GM13976 (cell line): ENCODE results near the gene SPSB1.

Experiments
- DNase-seq: peaks from one replicate; pipeline ENCODE4 v3.0.0; 2012; ENCODE audit warnings: low spot score
- in situ Hi-C: fragments of 300-500 bp; cut with MboI; formaldehyde crosslinking; loops from one replicate; pipeline ENCODE4 v1.12.0; 2022; ENCODE audit warnings: low sequenced_read_pairs, mixed read lengths, inconsistent platforms; ENCODE audit not compliant: unreplicated experiment
- TF ChIP-seq, protein P1 (sequence below): IDR thresholded peaks from 2 replicates; pipeline ENCODE4 v1.5.1; 2012; ENCODE audit warnings: borderline replicate concordance, mild to moderate bottlenecking; ENCODE audit not compliant: insufficient read depth; ENCODE audit errors: extremely low read depth, missing control alignments, control extremely low read depth

SPSB1 gene

DNA sequence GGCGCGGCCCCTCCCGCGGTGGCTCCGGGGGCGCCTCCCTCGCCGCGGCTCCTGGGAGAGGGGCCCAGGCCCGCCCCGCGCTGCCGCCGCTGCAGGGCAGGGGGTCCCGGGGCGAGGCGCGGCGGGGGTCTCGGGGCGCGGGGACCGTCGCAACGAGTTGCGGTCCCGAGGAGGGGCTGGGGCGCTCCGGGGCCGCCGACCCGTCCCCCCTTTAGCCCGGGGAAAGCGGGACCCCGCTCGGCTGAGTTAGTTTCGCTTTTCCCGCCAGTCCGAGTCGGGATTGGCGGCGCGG lies 493 bp downstream of the SPSB1 start:
- TF ChIP-seq, protein P1, sequence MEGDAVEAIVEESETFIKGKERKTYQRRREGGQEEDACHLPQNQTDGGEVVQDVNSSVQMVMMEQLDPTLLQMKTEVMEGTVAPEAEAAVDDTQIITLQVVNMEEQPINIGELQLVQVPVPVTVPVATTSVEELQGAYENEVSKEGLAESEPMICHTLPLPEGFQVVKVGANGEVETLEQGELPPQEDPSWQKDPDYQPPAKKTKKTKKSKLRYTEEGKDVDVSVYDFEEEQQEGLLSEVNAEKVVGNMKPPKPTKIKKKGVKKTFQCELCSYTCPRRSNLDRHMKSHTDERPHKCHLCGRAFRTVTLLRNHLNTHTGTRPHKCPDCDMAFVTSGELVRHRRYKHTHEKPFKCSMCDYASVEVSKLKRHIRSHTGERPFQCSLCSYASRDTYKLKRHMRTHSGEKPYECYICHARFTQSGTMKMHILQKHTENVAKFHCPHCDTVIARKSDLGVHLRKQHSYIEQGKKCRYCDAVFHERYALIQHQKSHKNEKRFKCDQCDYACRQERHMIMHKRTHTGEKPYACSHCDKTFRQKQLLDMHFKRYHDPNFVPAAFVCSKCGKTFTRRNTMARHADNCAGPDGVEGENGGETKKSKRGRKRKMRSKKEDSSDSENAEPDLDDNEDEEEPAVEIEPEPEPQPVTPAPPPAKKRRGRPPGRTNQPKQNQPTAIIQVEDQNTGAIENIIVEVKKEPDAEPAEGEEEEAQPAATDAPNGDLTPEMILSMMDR, result no peak
- DNase-seq, result no peak
- in situ Hi-C loops, result no loop called here

DNA sequence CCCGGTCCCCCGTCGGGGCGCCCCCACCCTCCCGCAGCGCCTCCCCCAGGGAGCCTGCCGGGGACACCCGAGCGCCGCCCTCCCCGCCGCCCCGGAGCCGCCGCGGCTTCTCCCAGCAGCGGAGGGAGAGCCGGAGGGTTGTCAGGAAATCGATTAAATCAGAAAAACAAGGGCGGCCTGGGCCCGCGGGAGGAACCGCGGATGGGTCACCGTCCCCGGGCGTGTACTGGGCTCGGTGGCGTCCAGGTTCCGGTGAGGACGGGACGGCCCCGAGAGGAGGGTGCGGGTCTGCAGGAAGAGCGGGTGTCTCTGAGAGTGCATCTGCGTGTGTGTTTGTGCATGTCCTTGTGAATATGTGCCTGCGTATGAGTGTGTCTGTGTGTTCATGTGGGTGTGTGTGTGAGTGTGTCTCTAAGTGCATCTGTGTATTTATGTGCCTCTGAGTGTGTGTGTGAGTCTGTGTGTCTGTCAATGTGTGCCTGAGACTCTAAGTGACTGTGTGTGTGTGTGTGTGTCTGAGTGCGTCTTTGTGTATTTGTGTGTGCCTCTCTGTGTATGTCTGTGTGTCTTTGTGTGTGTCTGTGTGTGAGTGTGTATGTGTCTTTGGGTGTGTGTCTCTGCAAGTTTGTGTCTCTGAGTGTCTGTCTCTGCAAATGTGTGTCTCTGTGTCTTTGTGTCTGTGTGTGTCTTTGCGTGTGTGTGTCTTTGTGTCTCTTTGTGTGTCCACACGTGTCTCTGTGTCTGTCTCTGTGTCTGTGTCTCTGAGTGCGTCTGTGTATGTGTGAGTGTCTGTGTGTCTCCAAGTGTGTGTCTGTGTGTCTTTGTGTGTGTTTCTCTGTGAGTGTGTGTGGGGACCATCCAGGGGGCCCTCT lies 1.1 kb downstream of the SPSB1 start:
- TF ChIP-seq, protein P1, result no peak
- in situ Hi-C loops, result no loop called here
- DNase-seq, result no peak

DNA sequence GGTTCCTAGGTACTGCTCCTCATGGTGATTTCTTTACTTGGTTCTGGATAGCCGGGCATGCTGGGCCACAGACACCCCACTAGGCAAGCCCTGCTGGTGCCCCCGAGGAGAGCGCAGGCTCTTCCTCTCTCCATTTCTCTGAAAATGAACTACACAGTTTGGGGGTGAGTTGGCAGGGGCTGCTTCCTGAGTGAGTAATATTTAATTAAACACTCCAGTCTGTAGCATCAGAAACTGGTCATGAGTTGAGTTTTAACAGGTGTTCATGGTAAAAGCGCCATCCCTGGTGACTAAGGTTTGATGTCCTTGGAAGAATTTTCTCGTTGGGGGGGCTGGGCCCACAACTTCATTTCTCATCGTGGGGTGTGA lies 1.7 kb downstream of the SPSB1 start:
- in situ Hi-C loops, result no loop called here
- TF ChIP-seq, protein P1, result no peak
- DNase-seq, result no peak

DNA sequence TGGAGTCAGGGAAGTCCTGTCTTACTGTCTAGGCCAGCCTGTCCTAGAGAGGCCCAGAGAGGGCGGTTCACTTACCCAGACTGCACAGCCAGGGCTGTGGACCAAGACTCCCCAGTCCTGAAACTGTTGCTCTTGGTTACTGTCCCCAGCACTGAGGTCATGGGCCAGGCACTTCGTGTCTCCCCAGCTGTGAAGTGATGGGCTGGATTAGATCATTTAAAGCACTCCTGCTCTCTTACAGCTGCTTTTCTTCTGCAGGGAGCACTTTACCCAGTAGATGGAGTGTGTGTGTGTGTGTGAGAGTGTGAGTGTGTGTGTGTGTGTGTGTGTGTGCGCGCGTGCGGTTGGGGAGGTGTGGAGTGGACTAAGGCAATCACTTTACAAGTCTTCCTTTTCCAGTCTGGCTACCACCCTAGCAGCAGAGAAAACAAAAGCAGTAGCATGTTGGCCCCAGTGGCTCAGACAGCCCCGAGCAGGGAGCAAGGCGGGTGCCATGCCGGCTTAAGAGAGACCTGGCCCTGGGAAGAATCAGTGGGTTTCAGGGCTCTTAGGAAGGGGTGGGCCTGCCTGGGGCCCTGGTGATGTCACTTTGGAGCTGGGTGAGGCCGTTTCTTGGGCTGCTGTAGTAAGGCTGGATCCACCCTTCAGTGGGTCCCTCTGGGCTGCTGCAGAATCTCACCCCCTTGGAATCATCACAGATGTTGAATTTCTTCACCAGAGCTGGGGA lies 2.4 kb downstream of the SPSB1 start:
- DNase-seq, result peak; percentile 71
- in situ Hi-C loops, result no loop called here
- TF ChIP-seq, protein P1, result no peak

DNA sequence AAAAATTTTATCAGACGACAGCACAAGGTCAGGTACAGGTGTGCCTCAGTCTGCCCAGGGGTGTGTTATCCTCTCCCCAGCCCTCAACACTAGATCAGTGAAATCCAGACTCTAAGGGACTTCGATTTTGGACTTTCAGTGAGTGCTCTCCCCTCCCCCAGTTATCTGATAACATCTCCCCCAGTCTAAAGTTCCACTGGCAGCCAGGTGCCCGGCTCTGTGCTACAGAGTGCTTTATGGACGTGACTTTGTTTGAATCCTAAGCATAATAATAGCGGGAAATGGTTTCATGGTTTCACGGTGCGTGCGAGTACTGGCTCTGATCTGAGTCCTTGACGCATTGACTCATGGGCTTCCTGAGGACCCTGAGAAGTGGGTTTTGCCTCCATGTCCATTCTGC lies 3.2 kb downstream of the SPSB1 start:
- DNase-seq, result no peak
- TF ChIP-seq, protein P1, result no peak
- in situ Hi-C loops, result no loop called here

DNA sequence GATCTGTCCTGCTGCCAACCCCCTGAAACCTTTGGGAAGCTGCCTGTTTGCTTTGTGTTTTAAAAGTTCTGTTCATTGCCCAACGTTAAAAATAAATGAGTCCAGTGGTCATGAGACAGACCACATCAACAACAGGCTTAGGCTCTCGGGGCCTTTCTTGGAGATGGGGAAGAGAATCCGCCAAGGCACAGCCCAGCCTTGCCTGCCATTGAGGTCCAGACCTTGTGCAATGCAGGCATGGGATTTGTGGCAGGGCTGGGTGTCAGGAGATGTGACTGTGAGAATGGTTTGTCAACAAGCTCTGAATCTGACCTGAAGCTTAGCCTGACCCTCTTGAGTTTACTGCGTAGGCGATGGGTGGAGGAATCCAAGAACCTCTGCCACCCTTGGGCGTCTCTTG lies 4.2 kb downstream of the SPSB1 start:
- no peak for DNase-seq
- TF ChIP-seq, protein P1, result no peak
- in situ Hi-C loops, result no loop called here
